HG02943 (cell line): ENCODE measurements around the gene ZNF407.
"Not testable (repeated sequence)": the region's sequence is repeated elsewhere in the genome, so short reads cannot be mapped to it uniquely, and the experiment has no call there.

Source experiments
- ATAC-seq: cut with Tn5 transposase; IDR thresholded peaks from one replicate; pipeline ENCODE4 v1.9.1; 2021; ENCODE audit warnings: mild to moderate bottlenecking, low read depth, moderate library complexity; ENCODE audit not compliant: unreplicated experiment

The ZNF407 gene

GRCh38 chr18:74946646-74947375 is 349.1 kb downstream of the ZNF407 start:
- no peak for ATAC-seq

DNA sequence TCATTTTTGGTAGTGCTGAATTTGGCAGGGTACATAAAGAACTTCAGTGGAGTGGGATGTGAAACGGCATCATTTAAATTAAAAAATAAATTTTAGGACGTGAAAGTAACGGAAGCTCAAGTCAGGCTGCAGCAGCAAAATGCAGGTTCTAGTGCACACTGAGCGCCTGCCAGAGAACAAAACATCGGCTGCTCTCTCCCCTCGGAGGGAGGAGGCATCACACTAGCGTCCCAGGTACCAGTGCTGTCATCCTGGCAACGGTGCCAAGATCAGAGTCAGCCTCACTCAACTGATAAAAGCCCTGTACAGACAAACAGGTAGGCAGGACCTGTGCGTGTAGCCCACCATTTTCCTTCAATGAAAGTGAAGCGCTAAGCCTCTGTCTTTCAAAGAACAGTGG is 349.7 kb downstream of the ZNF407 start:
- ATAC-seq: no peak

DNA sequence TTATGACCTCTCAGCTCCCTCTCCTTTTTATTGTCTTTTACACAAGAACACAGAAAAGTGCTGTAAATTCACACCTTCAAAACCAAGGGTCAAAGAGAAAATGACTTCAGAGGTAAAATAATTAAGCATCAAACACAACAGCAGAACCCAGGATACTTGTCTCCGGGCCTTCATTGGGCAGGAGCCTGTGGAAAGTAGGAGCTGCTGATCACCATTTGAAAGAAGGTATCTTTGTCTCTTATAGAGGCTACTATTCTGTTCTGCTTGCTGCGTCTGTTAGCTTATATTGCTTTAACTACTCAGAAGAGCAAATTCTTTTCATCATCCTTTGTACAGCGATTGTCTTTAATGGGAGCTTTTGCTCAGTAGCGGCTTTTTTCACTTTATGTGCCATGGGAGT is 350.2 kb downstream of the ZNF407 start:
- ATAC-seq: no peak

DNA sequence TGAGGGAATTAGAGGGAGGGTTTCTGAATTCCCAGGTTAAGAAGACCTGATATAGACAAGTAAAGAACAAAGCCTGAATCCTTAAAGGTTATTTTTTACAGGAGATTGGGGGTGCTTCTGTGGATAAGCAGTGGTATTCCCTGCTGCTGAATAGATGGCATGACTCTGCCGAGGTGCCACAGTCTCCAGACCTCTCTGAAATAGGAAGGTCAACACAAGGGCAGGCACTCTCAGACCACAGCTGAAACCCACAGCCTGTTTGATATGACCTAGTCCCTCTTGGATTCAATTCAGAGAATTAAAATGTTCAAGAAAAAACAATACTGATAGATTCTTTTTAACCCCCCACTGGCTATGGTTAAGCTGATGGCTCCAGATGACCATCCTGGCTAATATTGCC is 351.9 kb downstream of the ZNF407 start:
- no peak for ATAC-seq

DNA sequence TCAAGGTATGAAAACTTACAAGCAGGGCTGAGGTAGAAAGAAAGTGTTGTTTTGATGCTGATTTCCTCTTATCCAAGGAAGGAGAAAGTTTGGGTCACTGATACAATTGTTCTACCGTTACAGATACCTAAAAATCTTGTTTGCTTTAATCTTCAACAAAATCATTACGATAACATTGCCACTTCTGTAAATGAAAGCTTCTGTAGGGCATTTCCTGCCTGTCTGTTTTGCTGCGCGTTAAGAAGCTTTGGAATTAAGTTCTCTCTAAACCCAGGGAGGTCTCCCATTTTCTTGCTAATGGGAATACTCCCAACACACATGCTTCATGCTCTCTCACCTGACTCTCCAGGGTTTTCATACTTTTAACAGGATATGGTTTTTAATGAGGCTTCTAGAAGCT is 352.8 kb downstream of the ZNF407 start:
- ATAC-seq: no peak

- peak; percentile 69 for ATAC-seq
Measured at GRCh38 chr18:74951165-74951760, 353.6 kb downstream of the ZNF407 start.

DNA sequence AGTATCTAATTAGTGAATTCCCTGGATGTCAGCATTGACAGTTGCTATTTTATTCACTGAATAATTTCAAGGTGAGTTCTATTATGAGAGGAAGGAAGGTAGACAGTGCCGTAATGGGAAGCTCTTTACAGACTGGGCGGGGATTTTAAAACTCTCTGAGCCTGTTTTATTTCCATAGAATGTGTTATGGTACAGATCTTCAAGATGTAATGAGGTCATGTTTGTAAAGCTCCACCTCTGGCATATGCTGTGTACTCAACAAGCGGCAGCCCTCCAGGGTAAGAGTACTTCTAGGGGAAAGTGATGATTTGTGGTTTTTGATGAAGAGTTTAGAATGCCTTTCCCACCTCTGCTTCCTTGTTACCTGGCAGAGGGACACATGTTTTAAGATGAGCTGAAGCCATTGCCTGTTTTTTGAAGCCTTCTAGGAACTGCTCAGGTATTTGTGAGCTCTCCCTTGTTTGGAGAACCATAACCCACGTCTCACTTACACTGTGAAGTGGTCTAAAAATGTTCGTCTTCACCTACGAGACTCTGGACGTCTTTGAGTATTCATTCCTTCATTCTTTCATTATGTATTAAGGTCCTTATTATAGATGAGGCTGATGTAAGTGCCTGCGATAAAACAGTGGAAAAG is 360.0 kb downstream of the ZNF407 start:
- no peak for ATAC-seq

- no peak for ATAC-seq
Measured at GRCh38 chr18:74959216-74959615, 361.5 kb downstream of the ZNF407 start.

GRCh38 chr18:74961596-74961995 is 363.9 kb downstream of the ZNF407 start:
- no peak for ATAC-seq

GRCh38 chr18:74963820-74964446 is 366.3 kb downstream of the ZNF407 start:
- ATAC-seq: no peak

DNA sequence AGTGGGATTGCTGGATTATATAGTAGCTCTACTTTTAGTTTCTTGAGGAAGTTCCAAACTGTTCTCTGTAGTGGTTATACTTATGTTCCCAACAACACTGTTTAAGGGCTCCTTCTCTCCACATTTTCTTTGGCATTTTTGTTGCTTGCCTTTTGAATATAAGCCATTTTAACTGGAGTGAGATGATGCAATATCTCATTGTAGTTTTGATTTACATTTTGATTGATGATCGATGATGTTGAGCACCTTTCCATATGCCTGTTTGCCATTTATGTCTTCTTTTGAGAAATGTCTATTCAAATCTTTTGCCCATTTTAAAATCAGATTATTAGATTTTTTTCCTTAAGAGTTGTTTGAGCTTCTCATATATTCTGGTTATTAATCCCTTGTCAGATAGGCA is 368.0 kb downstream of the ZNF407 start:
- ATAC-seq: no peak

- ATAC-seq: no peak
Measured at GRCh38 chr18:74967438-74967837, 369.8 kb downstream of the ZNF407 start.

DNA sequence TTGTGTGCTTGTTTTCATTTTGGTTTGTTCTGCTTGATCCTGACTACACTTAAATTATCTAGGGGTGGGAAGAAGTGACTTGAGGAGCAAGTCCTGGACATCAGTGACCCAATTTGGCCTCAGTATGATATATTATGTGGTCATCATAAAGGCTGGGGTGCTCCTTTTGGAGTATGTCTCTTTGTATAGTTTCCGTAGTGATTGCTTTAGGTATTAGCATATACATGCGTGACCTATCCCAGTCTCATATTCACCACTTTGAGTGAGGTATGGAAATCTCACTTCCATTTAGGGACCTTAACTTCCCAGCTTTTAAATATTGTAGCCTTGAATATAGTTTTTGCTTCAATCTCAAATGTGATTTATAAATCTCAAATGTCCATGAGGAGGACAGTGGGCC is 370.3 kb downstream of the ZNF407 start:
- ATAC-seq: no peak

- not testable (repeated sequence) for ATAC-seq
Measured at GRCh38 chr18:74971358-74971757, 373.7 kb downstream of the ZNF407 start.

DNA sequence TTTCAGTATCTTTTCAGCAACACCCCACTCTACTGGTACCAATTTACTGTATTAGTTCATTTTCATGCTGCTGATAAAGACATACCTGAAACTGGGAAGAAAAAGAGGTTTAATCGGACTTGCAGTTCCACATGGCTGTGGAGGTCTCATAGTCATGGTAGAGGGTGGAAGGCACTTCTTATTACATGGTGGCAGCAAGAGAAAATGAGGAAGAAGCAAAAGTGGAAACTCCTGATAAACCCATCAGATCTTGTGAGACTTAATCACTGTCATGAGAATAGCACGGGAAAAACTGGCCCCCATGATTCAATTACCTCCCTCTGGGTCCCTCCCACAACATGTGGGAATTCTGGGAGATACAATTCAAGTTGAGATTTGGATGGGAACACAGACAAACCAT is 374.1 kb downstream of the ZNF407 start:
- ATAC-seq: not testable (repeated sequence)

DNA sequence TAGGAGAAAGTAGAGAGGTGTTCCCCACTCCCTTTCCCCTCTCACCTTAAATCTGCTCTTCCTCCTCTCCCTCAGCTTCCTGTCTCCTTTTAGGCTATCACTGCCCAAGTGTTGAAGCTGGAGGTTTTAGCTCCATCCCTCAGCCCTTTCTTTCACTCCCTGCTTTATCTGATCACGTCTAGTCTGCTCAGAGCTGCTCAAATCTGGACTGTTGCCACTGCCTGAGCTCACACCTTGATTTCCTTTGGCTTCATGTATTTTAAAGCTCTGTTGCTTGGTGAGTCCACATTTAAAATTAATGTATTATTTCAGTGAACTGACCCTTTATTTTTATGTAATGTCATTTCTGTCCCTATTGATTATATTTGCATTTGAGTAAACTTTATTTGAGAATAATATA is 374.7 kb downstream of the ZNF407 start:
- no peak for ATAC-seq

DNA sequence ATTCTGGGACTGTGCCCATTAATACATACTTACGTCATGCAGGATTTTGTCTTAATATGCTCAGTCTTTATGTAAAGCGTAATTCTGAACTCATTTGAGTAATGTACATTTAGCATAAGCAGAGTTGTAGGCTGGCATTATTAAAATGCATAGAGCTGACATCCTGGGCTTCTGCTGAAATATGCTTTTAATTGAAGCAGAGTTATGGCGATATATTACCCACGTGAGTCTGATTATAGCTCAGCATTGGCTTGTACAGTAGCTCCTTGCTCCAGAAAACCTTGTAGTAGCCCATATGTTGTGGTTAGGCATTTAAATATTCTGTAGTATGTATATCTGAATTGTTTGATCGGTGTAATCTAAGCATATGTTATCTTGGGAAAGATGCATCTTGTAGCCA is 377.3 kb downstream of the ZNF407 start:
- no peak for ATAC-seq

- ATAC-seq: no peak
Measured at GRCh38 chr18:74976331-74976909, 378.8 kb downstream of the ZNF407 start.

GRCh38 chr18:74977041-74977440 is 379.4 kb downstream of the ZNF407 start:
- ATAC-seq: no peak

DNA sequence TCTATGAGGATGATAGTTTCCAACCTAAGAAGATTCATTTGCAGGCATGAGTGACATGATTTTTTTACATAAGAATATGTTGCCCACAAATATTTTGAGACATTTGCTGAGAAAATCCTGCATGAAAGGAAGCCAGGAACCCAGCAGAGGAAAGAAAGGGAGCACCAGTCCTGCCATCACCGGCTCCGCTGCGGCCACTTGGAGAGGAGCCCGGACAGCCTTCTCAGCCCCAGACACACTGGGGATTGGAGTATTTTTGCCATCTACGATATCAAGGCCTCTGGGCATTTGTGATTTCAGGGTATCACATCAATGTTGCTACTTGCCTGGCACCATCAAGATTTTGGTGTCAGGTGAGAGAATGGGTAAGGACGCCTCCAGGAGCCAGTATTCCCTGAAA is 383.0 kb downstream of the ZNF407 start:
- no peak for ATAC-seq

- ATAC-seq: no peak
Measured at GRCh38 chr18:74981476-74981875, 383.8 kb downstream of the ZNF407 start.
